HG03066 (cell line): Measurements from ENCODE around the gene GLI3.
A peak's percentile ranks its signal among the peaks of the same experiment; 100 is the strongest.

Experiments used
- ATAC-seq: cut with Tn5 transposase; IDR thresholded peaks from one replicate; pipeline ENCODE4 v1.9.1; 2021; ENCODE audit warnings: low read depth; ENCODE audit not compliant: unreplicated experiment

Gene GLI3

GRCh38 chr7:42237811-42238541 is 967 bp upstream of the GLI3 start:
- ATAC-seq, result no peak

GRCh38 chr7:42236266-42236975 is 588 bp downstream of the GLI3 start:
- no peak for ATAC-seq

- no peak for ATAC-seq
Measured at GRCh38 chr7:42235741-42236161, 1.3 kb downstream of the GLI3 start.

- no peak for ATAC-seq
Measured at GRCh38 chr7:42234736-42235135, 2.3 kb downstream of the GLI3 start.

- no peak for ATAC-seq
Measured at GRCh38 chr7:42233695-42234331, 3.2 kb downstream of the GLI3 start.

GRCh38 chr7:42233171-42233570 is 3.8 kb downstream of the GLI3 start:
- no peak for ATAC-seq

- ATAC-seq, result no peak
Measured at GRCh38 chr7:42232275-42232674, 4.7 kb downstream of the GLI3 start.

- no peak for ATAC-seq
Measured at GRCh38 chr7:42231043-42231787, 5.8 kb downstream of the GLI3 start.

- no peak for ATAC-seq
Measured at GRCh38 chr7:42227936-42228591, 8.9 kb downstream of the GLI3 start.

- ATAC-seq, result peak; percentile 58
Measured at GRCh38 chr7:42227541-42227935, 9.5 kb downstream of the GLI3 start.

- ATAC-seq, result no peak
Measured at GRCh38 chr7:42227021-42227420, 10.0 kb downstream of the GLI3 start.

- ATAC-seq, result no peak
Measured at GRCh38 chr7:42226354-42226941, 10.6 kb downstream of the GLI3 start.

GRCh38 chr7:42224391-42225003 is 12.5 kb downstream of the GLI3 start:
- ATAC-seq, result no peak

- no peak for ATAC-seq
Measured at GRCh38 chr7:42222891-42223290, 14.1 kb downstream of the GLI3 start.

GRCh38 chr7:42222125-42222524 is 14.9 kb downstream of the GLI3 start:
- ATAC-seq, result no peak

- no peak for ATAC-seq
Measured at GRCh38 chr7:42221304-42221703, 15.7 kb downstream of the GLI3 start.

- no peak for ATAC-seq
Measured at GRCh38 chr7:42219447-42219846, 17.6 kb downstream of the GLI3 start.

GRCh38 chr7:42218248-42218647 is 18.8 kb downstream of the GLI3 start:
- no peak for ATAC-seq

- no peak for ATAC-seq
Measured at GRCh38 chr7:42217548-42217947, 19.5 kb downstream of the GLI3 start.

GRCh38 chr7:42217053-42217452 is 20.0 kb downstream of the GLI3 start:
- no peak for ATAC-seq
